ENCODE results near the gene NFKBIE. TPM values are rescaled to one million over a fixed set of nuclear protein-coding genes. Genes with fewer than 3 reads are reported as not detected.

NFKBIE gene
- total and polyA plus RNA-seq, 9 of the 15 experiments (the other 6 are each of a cell fraction or from before 2014, with no cell fraction given), result 2.1 to 16.4 (median 11.7) TPM

DNA sequence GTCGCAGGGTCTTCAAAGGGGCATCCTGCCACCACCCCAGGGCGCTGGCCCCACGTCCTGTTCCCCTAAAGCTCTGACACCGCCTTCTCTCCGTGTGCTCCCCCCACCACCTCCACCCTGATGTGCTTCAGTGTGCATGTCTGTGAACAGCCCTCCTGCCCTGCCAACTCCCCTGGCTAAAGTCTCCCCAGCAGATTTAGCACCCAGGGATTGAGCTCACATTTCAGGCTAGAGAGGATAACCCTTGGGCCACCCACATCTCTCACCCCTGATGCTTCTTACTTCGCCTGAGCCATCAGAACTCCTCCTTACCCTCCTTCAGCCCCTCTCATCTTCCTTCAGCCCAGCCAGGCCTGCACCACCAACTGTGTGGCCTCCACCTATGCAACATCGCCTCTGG lies 12.4 kb upstream of the NFKBIE start (continued):
- TF ChIP-seq MCM3 (IDR thresholded peaks at IDR 0.05), result no peak
- TF ChIP-seq, protein P1, sequence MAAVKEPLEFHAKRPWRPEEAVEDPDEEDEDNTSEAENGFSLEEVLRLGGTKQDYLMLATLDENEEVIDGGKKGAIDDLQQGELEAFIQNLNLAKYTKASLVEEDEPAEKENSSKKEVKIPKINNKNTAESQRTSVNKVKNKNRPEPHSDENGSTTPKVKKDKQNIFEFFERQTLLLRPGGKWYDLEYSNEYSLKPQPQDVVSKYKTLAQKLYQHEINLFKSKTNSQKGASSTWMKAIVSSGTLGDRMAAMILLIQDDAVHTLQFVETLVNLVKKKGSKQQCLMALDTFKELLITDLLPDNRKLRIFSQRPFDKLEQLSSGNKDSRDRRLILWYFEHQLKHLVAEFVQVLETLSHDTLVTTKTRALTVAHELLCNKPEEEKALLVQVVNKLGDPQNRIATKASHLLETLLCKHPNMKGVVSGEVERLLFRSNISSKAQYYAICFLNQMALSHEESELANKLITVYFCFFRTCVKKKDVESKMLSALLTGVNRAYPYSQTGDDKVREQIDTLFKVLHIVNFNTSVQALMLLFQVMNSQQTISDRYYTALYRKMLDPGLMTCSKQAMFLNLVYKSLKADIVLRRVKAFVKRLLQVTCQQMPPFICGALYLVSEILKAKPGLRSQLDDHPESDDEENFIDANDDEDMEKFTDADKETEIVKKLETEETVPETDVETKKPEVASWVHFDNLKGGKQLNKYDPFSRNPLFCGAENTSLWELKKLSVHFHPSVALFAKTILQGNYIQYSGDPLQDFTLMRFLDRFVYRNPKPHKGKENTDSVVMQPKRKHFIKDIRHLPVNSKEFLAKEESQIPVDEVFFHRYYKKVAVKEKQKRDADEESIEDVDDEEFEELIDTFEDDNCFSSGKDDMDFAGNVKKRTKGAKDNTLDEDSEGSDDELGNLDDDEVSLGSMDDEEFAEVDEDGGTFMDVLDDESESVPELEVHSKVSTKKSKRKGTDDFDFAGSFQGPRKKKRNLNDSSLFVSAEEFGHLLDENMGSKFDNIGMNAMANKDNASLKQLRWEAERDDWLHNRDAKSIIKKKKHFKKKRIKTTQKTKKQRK (IDR thresholded peaks at IDR 0.05; ENCODE audit: borderline replicate concordance, low read depth, low read length), result no peak
- TF ChIP-seq ZSCAN29 (IDR thresholded peaks at IDR 0.05), result no peak

DNA sequence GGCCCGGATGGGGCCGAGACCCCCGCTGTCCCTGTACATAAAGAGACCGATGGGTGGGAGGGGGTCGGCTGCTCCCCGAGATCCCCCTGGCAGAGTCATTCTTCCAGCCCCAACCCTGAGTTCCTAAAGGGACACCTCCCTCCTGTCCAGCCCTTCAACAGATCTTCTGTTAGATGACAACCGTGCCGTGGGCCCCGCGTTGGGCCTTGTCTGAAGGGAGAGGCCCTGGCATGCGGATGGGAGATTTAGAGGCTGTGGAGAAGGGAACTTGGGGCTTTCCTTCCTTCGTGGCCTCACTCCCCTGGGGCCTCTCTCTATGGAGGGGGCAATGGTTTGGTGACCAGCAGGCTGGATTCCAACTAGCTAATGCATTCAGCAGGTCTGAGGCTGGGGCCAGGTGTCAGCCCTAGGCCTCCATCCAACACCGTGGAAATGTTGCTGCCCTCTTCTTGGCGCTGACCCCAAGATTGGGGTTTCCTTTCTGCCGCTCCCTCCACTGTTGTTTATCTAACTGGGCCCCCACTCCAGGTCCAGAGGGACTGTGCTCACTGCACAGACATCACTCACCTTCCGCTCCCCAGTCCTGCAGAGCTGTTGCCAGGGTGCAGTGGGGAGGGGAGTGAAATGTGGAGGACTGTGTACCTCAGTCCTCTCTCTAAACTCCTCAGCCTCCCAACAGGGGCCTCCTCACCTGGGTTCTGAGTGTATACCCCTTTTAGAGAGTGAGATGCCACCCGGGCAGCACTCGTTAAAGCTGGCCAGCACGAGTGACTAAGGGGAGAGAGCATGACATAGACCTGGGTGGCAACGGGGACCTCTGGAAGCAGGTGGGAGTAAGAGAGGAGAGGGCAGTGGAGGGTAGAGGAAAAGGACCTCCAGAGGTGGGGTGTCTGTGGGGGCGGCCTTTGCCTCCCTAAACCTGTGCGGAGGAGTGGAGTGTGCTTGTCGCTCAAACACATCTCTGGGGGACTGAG lies 11.6 kb upstream of the NFKBIE start:
- no peak overlapping the region for H3K4me3 ChIP-seq
- H3K9me3 ChIP-seq (replicated peaks; ENCODE audit: control insufficient read depth, insufficient read depth, low read depth, low read length), result no peaks in the 10 kb centered on the region
- in situ Hi-C loops (cut with MboI), result no loop called here
- DNase-seq (ENCODE audit: extremely low read depth in 1 of 4, low spot score in 3 of 4) (no peak), FAIRE-seq (no peak), ATAC-seq (no peak)
- no peak overlapping the region for H3K4me2 ChIP-seq (ENCODE audit: insufficient read depth, low read length)
- H3K4me1 ChIP-seq (replicated peaks in 1 of 2; ENCODE audit: control insufficient read depth in 2 of 2, insufficient read depth in 2 of 2, low read length in 2 of 2), result peaks cover 0 to 25% of the 10 kb centered on the region in 2 experiments; a peak in 2 of 5 replicates
- H3K27me3 ChIP-seq (ENCODE audit: control insufficient read depth in 2 of 2, insufficient read depth in 2 of 2, low read length in 2 of 2), result peaks cover 69 to 90% of the 10 kb centered on the region in 2 experiments
- H4K20me1 ChIP-seq (replicated peaks; ENCODE audit: control insufficient read depth, insufficient read depth, low read length), result peaks cover 16% of the 10 kb centered on the region
- H3K27ac ChIP-seq (ENCODE audit: extremely low read depth, low read depth, low read length), result no peak overlapping the region
- TF ChIP-seq L3MBTL2 (IDR thresholded peaks at IDR 0.05), result no peak
- no peak for TF ChIP-seq MTA3 (IDR thresholded peaks at IDR 0.05; ENCODE audit: borderline replicate concordance)
- no peak for TF ChIP-seq POLR2H (tag; IDR thresholded peaks at IDR 0.05; ENCODE audit: low read depth)
- TF ChIP-seq ZNF12 (CRISPR knock-in tag; IDR thresholded peaks at IDR 0.05), result no peak
- no peak for TF ChIP-seq ZNF134 (CRISPR knock-in tag; conservative IDR thresholded peaks at IDR 0.05)
- no peak for TF ChIP-seq ZNF76 (CRISPR knock-in tag; IDR thresholded peaks at IDR 0.05; ENCODE audit: borderline replicate concordance)
- no peak for TF ChIP-seq ZNF197 (CRISPR knock-in tag; IDR thresholded peaks at IDR 0.05; ENCODE audit: low read depth)
- no peak for TF ChIP-seq HMG20B (CRISPR knock-in tag; IDR thresholded peaks at IDR 0.05)
- H2AFZ ChIP-seq (ENCODE audit: low read depth, low read length), result no peak overlapping the region
- intact Hi-C loops (cut with micrococcal nuclease), result no loop called here
- no peak overlapping the region for H3K9ac ChIP-seq (ENCODE audit: insufficient read depth in 1 of 2, low read depth in 2 of 2, low read length in 2 of 2)
- BruUV-seq (replicated peaks), result no TSS peak
- H3K79me2 ChIP-seq (ENCODE audit: control insufficient read depth, insufficient read depth, low read length), result no peaks in the 10 kb centered on the region
- ChIA-PET POLR2A (interaction anchor here (0.9 to 2.2 kb wide), 5 partner anchors 11 to 36 kb away, joined by 3 to 6 read pairs (median 3); partner anchors contain the start of genes AARS2 and HSP90AB1), CTCF (ENCODE audit: low intra/inter-chr PET ratio) (no interaction called here)
- 9% methylated on average over 19 of the region's 23 CpGs for WGBS (ENCODE audit: insufficient coverage, low coverage, missing lambda C conversion rate)
- H3K36me3 ChIP-seq (ENCODE audit: control insufficient read depth, insufficient read depth, low read length), result no peaks in the 10 kb centered on the region
- H3K9me1 ChIP-seq (ENCODE audit: control insufficient read depth, insufficient read depth, low read length), result peaks cover 4% of the 10 kb centered on the region
